Activated naive CD8-positive, alpha-beta T cell treated with anti-CD3 and anti-CD28 coated beads, Interleukin-2, amount 50 U/mL, for 24 hours (primary cell): ENCODE data around the gene CST2.
"Not testable (repeated sequence)": the region's sequence is repeated elsewhere in the genome, so short reads cannot be mapped to it uniquely, and the experiment has no call there.

ENCODE experiments used
- ATAC-seq: fragments of 150-1000 bp; cut with Tn5 transposase; one replicate; pipeline ENCODE4 v1.10.0; 2021
- DNase-seq: peaks from one replicate; pipeline ENCODE4 v3.0.0; 2021
- H3K27ac Mint-ChIP-seq: one replicate; pipeline ENCODE4 v1.8.0; 2021; ENCODE audit warnings: mild to moderate bottlenecking, mixed read lengths
- H3K27me3 Mint-ChIP-seq: one replicate; pipeline ENCODE4 v1.8.0; 2021; ENCODE audit warnings: mixed read lengths
- H3K36me3 Mint-ChIP-seq: one replicate; pipeline ENCODE4 v1.8.0; 2021; ENCODE audit warnings: low read depth, mixed read lengths
- H3K4me1 Mint-ChIP-seq: one replicate; pipeline ENCODE4 v1.8.0; 2021; ENCODE audit warnings: mixed read lengths
- H3K4me3 Mint-ChIP-seq: one replicate; pipeline ENCODE4 v1.8.0; 2021; ENCODE audit warnings: mild to moderate bottlenecking, moderate library complexity, mixed read lengths
- H3K9me3 Mint-ChIP-seq: one replicate; pipeline ENCODE4 v1.8.0; 2021; ENCODE audit warnings: mixed read lengths

CST2 gene

DNA sequence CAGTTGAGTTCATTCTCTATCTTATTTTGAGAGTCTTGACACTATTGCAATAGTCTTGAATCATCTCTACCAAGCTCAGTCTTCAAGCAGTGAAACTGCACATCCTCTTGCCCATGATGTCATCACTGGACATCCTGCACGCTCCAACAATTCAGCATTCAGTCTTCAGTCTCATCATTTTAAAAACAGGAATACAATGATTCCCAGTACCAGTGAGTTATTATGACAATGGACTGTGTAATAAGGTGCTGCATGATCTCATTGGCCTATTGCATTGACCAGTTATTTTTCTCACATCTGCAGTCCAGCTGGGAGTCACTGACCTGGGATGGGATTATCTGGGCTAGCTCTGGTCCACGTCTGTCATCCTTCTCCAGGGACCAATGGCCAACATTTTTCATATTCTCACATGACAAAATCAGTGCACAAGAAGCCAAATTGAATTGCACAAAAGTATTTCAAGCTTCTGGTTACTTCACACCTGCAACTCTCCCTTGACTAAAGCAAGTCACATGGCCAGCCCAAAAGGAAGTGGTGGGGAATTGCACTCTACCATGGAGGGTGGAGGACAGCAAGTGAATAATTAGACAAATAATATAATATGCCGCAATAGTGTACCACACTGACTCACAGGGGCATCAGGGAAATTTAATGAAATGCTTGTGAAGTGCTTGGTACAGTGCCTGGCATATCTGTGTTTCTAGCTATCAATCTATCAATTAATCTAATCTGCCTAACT lies 6.4 kb upstream of the CST2 start:
- DNase-seq = no peak
- no peak for ATAC-seq
- no peaks in the 10 kb centered on the region for H3K4me1 Mint-ChIP-seq
- H3K4me3 Mint-ChIP-seq = no peak overlapping the region
- no peak overlapping the region for H3K27ac Mint-ChIP-seq
- H3K27me3 Mint-ChIP-seq = no peaks in the 10 kb centered on the region
- no peaks in the 10 kb centered on the region for H3K36me3 Mint-ChIP-seq
- H3K9me3 Mint-ChIP-seq = no peaks in the 10 kb centered on the region

DNA sequence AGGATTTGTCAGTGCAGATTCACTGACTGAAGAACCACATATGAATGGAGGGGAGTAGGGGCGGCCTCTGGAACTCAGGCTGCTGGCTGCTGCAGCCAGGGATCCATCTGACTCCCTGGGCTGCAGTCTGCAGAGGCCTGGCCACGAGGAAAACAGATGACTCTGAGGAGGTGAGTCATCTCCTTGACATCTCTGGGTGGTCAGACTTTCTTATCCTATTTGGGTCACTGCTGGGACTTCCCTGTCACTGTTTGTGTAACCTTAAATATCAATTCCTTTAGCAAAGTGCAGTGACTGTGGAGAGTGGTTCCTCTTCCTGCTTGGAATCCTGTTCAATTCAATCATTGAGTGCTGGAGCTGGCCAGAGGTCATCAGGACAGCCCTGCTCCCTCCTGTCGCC lies 5.4 kb upstream of the CST2 start:
- H3K27me3 Mint-ChIP-seq, H3K9me3 Mint-ChIP-seq, H3K4me1 Mint-ChIP-seq, H3K27ac Mint-ChIP-seq, H3K36me3 Mint-ChIP-seq, H3K4me3 Mint-ChIP-seq, DNase-seq: not testable (repeated sequence)
- peak; percentile 24 for ATAC-seq

DNA sequence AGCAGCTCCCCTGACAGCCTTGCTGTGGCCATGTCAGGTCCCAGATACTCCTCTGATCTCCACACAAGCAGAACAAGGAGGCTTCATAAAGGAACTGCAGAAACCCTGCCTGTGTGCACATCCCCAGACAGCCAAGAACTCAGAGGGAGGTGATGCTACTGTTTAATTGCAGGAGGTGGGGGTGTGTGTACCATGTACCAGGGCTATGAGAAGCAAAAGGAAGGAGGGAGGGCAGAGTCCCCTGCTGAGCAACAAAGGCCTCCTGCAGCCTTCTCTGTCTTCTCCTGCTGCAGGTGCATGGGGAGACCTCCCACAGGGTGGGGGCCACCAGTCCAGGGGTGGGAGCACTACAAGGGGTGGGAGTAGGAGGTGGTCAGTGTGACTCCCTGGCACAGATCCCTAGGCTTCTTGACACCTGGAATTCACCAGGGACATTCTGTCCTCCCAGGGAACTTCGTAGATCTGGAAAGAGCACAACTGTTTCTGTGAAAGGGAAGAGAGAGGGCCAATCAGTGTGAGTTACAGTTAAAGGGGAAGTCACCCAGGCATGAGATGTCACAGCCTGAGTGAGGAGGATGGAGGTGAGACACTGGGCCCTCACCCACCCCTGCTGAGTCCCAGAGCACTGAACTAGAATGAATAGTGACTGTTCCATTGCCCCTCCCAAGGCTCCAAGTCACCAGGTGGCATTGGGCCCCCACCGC lies 2.8 kb downstream of the CST2 start:
- Mint-ChIP-seq H3K36me3 (no peaks in the 10 kb centered on the region), H3K27me3 (peaks cover 1% of the 10 kb centered on the region), H3K4me1 (no peaks in the 10 kb centered on the region), H3K9me3 (no peaks in the 10 kb centered on the region), H3K4me3 (no peak overlapping the region), H3K27ac (no peak overlapping the region)
- ATAC-seq = peak; percentile 30
- no peak for DNase-seq

DNA sequence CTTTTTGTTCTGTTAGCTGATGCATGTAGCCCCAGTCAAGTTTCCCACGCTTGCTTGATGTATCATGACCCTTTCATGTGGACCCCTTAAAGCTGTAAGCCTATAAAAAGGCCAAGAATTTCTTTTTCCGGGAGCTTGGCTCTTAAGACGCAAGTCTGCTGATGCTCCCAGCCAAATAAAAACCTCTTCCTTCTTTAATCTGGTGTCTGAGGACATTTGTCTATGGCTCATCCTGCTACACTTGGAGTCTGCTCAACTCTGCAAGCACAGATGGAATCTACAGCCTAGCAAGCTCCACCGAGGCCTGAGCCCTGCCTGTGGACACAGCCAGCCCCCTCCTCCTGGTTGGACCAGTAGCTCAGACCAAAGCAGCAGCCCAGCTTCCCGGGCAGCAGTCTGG lies 3.4 kb downstream of the CST2 start:
- no peaks in the 10 kb centered on the region for H3K4me1 Mint-ChIP-seq
- ATAC-seq (no peak), DNase-seq (no peak)
- H3K4me3 Mint-ChIP-seq = no peak overlapping the region
- H3K36me3 Mint-ChIP-seq = no peaks in the 10 kb centered on the region
- peaks cover 1% of the 10 kb centered on the region for H3K27me3 Mint-ChIP-seq
- H3K27ac Mint-ChIP-seq = no peak overlapping the region
- H3K9me3 Mint-ChIP-seq = no peaks in the 10 kb centered on the region

DNA sequence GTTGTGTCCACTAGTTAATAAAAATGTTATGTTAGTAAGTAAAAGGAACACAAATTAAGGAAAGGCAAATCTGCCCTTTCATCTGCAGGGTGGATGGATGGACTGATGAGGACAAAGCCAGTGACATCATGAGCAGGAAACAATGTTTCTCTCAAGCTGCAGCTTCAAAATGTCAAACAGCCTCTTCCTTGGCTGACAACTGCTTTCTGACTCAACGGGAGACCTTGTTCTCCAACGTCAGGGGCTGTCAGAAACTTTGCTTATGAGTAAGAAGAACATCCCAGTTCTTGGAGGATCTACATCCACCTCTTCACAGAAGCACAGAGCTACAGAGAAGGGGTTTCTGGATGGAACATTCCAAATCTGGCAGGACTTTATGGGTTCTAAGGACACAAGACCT lies 6.0 kb downstream of the CST2 start:
- DNase-seq (no peak), ATAC-seq (no peak)
- H3K9me3 Mint-ChIP-seq = no peaks in the 10 kb centered on the region
- no peaks in the 10 kb centered on the region for H3K4me1 Mint-ChIP-seq
- H3K27me3 Mint-ChIP-seq = peaks cover 1% of the 10 kb centered on the region
- no peak overlapping the region for H3K27ac Mint-ChIP-seq
- H3K36me3 Mint-ChIP-seq = no peaks in the 10 kb centered on the region
- H3K4me3 Mint-ChIP-seq = no peak overlapping the region

DNA sequence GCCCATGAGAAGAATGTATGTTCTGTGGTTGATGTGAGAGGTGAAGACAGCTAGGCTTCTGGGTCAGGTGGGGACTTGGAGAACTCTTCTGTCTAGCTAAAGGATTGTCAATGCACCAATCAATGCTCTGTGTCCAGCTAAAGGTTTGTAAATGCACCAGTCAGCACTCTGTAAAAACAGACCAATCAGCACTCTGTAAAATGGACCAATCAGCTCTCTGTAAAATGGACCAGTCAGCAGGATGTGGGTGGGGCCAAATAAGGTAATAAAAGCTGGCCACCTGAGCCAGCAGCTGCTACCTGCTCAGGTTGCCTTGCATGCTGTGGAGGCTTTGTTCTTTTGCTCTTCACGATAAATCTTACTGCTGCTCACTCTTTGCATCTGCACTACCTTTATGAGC lies 15.0 kb downstream of the CST2 start:
- H3K27me3 Mint-ChIP-seq = peaks cover 12% of the 10 kb centered on the region
- ATAC-seq, H3K36me3 Mint-ChIP-seq, DNase-seq, H3K4me3 Mint-ChIP-seq, H3K27ac Mint-ChIP-seq, H3K4me1 Mint-ChIP-seq, H3K9me3 Mint-ChIP-seq: not testable (repeated sequence)

DNA sequence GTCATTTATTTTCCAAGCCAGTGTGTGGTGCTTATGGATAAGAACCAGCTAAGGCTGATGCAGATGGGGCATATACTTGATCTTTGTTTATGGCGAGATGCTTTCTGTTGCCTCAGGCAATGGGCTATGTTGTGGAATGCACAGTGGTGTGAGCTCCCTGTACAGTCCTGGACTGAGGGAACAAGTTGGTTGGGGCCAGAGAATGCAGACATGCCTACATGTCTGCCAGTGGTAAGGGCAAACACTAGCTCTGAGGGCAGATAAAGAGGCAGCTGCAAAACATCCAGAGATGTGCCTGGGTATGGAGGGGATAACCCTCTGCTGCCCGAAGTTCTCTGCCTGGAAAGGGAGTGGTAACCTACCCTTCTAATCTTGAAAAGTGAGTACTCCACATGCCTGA lies 16.2 kb downstream of the CST2 start:
- H3K27me3 Mint-ChIP-seq = peaks cover 13% of the 10 kb centered on the region
- ATAC-seq, H3K4me1 Mint-ChIP-seq, H3K9me3 Mint-ChIP-seq, DNase-seq, H3K4me3 Mint-ChIP-seq, H3K27ac Mint-ChIP-seq, H3K36me3 Mint-ChIP-seq: not testable (repeated sequence)

DNA sequence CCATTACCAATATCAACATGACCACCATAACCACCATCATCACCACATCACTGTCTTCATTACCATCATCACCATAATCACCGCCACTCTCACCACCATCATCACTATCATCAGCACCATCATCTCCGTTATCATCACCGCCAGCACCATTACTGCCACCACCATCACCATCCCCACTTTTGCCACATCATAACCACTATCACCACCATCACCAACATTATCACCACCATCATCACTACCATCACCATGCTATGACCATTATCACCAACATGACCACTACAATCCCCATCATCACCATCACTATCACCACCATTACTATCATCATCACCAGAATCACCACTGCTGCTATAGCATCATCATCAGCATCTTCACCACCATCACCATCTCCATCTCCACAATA lies 25.7 kb downstream of the CST2 start:
- no peaks in the 10 kb centered on the region for H3K4me1 Mint-ChIP-seq
- ATAC-seq (no peak), DNase-seq (no peak)
- H3K36me3 Mint-ChIP-seq = no peaks in the 10 kb centered on the region
- H3K27me3 Mint-ChIP-seq = no peaks in the 10 kb centered on the region
- no peak overlapping the region for H3K27ac Mint-ChIP-seq
- H3K9me3 Mint-ChIP-seq = no peaks in the 10 kb centered on the region
- no peak overlapping the region for H3K4me3 Mint-ChIP-seq

DNA sequence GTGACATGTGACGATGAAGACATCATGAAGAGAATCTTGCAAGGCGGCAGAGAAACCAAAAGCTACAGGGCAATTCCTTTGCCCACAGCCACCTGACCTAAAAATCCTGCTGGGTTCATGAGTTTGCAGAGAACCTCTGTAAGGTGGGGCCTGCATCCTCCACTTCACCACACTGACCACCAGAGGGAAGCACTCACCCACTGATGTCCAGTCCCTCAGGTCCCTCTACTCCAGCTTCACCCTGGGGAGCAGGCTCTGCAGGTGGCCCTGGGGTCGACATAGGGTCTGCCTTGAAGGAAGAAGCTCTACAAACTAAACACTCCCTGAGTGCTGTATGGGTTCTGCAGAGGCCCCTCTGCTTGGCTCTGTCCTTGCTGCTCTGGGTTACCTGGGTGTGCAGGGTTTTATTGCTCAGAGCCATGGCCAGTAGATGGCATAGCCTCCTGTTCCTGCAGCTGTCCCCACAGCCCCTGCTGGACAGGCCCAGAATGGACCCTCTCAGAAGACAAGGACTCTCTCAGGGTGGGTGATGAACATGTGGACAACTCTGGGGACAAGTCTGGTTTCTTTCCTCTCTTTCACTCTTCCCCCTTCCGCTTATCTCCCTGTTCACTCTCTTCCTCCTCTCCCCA lies 27.2 kb downstream of the CST2 start:
- not testable (repeated sequence) for H3K4me1 Mint-ChIP-seq, H3K36me3 Mint-ChIP-seq, H3K27ac Mint-ChIP-seq, H3K27me3 Mint-ChIP-seq, H3K4me3 Mint-ChIP-seq, H3K9me3 Mint-ChIP-seq
- ATAC-seq (peak; percentile 88), DNase-seq (peak; percentile 33)

DNA sequence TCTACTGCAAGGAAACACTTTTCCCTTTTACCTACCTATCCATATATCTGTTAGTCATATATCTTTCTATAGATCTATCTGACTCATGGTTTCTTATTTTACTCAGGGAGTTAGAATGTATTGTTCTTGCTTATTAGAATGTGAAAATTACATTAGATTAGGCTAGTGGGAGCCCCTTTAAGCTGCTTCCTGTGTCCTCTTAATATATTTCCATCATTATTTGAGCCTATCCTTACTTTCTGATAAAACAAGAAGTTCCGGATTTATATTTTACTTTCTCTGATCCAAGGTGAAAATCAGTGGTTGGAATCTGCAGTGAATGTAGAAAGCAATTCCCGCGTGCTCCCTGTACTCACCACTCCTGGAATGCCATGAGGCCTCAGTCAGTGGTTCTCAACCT lies 31.0 kb downstream of the CST2 start:
- ATAC-seq (no peak), DNase-seq (no peak)
- no peak overlapping the region for H3K4me3 Mint-ChIP-seq
- no peaks in the 10 kb centered on the region for H3K4me1 Mint-ChIP-seq
- H3K27me3 Mint-ChIP-seq = peaks cover 7% of the 10 kb centered on the region
- no peaks in the 10 kb centered on the region for H3K9me3 Mint-ChIP-seq
- no peaks in the 10 kb centered on the region for H3K36me3 Mint-ChIP-seq
- no peak overlapping the region for H3K27ac Mint-ChIP-seq

DNA sequence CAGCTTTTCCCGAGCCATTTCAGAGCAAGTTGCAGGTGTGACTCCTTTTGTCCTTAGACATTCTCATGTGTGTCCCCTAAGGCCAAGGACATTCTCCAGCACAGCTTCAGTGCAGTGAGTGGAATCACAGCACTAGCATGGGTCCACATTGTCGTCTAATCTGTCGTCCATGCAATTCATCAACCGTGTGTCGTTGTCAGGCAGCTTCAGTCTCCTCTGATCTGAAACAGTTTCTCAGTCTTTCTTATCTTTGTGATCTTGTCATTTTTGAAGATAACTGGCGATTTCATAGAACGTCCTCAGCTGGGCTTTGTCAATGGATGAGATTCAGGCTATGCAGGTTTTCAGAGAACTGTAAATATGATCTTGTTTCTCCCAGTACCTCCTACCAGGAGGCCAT lies 31.7 kb downstream of the CST2 start:
- H3K4me3 Mint-ChIP-seq = no peak overlapping the region
- H3K9me3 Mint-ChIP-seq = no peaks in the 10 kb centered on the region
- no peak for ATAC-seq
- no peaks in the 10 kb centered on the region for H3K4me1 Mint-ChIP-seq
- no peak for DNase-seq
- peaks cover 12% of the 10 kb centered on the region for H3K27me3 Mint-ChIP-seq
- no peak overlapping the region for H3K27ac Mint-ChIP-seq
- no peaks in the 10 kb centered on the region for H3K36me3 Mint-ChIP-seq

DNA sequence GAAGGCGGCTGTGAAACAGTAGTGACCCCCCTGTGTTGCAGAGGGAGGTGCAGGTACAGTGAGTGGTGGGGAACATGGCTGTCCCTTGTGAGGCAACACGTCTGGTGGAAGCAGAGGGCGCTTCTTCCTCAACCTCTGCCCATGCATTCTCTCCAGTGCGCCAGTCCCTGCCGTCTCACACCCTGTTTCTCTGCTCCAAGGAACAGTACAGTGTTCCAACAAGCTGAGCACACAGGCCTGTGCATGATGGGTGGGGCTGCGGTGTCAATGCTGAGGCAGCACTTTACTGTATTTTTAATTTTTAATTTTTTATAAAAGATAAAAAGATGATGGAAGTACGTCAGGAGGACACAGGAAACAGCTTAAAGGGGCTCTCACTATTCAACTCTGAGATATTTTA lies 32.5 kb downstream of the CST2 start:
- H3K27ac Mint-ChIP-seq = no peak overlapping the region
- ATAC-seq (no peak), DNase-seq (no peak)
- no peaks in the 10 kb centered on the region for H3K9me3 Mint-ChIP-seq
- no peaks in the 10 kb centered on the region for H3K4me1 Mint-ChIP-seq
- H3K36me3 Mint-ChIP-seq = no peaks in the 10 kb centered on the region
- H3K27me3 Mint-ChIP-seq = peaks cover 15% of the 10 kb centered on the region
- no peak overlapping the region for H3K4me3 Mint-ChIP-seq

DNA sequence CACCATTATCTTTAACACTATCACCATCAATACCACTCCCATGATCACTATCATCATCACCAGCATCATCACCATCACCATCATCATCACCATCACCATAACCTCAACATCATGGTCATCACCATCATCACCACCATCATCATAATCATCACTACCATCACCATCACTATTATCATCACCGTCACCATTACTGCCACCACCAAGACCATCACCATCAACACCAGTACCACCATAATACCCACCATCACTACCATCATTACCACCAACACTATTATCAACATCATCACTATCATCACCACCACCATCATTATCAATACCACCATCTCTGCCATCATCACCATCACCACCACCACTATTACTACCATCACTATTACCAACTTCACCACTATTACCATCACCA lies 43.1 kb downstream of the CST2 start:
- Mint-ChIP-seq H3K27ac (no peak overlapping the region), H3K36me3 (no peaks in the 10 kb centered on the region), H3K9me3 (no peaks in the 10 kb centered on the region), H3K27me3 (peaks cover 4% of the 10 kb centered on the region), H3K4me3 (no peak overlapping the region), H3K4me1 (no peaks in the 10 kb centered on the region)
- ATAC-seq (no peak), DNase-seq (no peak)

DNA sequence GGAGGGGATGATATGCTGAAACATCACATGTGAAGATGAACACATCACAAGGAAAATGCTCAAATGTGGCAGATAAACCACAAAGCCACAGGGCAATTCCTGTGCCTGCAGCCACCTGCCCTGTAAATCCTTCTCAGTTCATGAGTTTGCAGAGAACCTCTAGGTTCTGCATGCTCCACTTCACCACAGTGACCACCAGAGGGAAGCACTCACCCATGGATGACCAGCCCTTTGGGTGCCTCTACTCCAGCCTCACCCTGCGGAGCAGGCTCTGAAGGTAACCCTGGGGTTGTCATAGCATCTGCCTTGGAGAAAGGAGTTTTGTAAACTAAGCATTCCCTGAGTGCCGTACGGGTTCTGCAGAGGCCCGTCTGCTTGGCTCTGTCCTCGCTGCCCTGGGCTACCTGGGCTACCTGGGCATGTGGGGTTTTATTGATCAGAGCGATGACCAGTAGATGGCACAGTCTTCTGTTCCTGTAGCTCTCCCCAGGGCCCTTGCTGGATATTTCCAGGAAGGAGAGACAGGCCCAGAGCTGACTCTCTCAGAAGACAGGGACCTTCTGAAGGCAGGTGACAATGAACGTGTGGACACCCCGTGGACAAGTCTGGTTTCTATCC lies 44.1 kb downstream of the CST2 start:
- Mint-ChIP-seq H3K9me3 (no peaks in the 10 kb centered on the region), H3K4me3 (no peak overlapping the region), H3K27me3 (peaks cover 3% of the 10 kb centered on the region), H3K4me1 (no peaks in the 10 kb centered on the region), H3K27ac (no peak overlapping the region), H3K36me3 (no peaks in the 10 kb centered on the region)
- ATAC-seq = no peak
- DNase-seq = peak; percentile 31

DNA sequence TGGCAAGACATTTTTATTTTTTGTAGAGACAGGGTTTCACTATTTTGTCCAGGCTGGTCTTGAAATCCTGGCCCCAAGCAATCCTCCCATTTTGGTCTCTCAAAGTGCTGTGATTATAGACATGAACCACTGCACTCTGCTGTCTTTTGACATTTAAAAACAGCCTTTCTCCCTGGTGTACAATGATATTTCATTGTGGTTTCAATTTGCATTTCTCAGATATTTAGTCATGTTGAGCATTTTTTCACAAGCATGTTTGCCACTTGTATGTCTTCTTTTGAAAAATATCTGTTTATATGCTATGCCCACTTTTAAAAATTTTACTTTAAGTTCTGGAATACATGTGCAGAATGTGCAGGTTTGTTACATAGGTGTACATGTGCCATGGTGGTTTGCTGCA lies 47.9 kb downstream of the CST2 start:
- not testable (repeated sequence) for H3K36me3 Mint-ChIP-seq, ATAC-seq, H3K4me1 Mint-ChIP-seq, H3K27ac Mint-ChIP-seq, H3K27me3 Mint-ChIP-seq, H3K9me3 Mint-ChIP-seq, DNase-seq, H3K4me3 Mint-ChIP-seq
